Endothelial cell of umbilical vein (primary cell): ENCODE results near the gene CRKL.

Source experiments
- JUN ChIP-seq: IDR thresholded peaks from 2 replicates; pipeline ENCODE4 v1.6.1; 2011; ENCODE audit warnings: borderline replicate concordance, low read depth; ENCODE audit not compliant: insufficient read length, insufficient read depth
- MYC ChIP-seq: IDR thresholded peaks from one replicate; pipeline ENCODE4 v1.6.1; 2011; ENCODE audit warnings: mild to moderate bottlenecking, low read depth, low read length
- TF ChIP-seq, protein P1 (sequence below): IDR thresholded peaks from 2 replicates; pipeline ENCODE4 v1.6.1; 2011; ENCODE audit not compliant: insufficient read depth, insufficient read length
- TF ChIP-seq, protein P2 (sequence below), 2 donors: IDR thresholded peaks; 1 replicate in 1 of 2; 2 replicates in 1 of 2; pipeline ENCODE4 v1.5.1; 2011; ENCODE audit warnings: low read length in 2 of 2, mild to moderate bottlenecking in 2 of 2, moderate library complexity in 2 of 2, control low read depth in 1 of 2, inconsistent platforms in 1 of 2, low read depth in 1 of 2; ENCODE audit not compliant: insufficient read depth in 1 of 2; ENCODE audit errors: extremely low read depth in 1 of 2

DNA sequence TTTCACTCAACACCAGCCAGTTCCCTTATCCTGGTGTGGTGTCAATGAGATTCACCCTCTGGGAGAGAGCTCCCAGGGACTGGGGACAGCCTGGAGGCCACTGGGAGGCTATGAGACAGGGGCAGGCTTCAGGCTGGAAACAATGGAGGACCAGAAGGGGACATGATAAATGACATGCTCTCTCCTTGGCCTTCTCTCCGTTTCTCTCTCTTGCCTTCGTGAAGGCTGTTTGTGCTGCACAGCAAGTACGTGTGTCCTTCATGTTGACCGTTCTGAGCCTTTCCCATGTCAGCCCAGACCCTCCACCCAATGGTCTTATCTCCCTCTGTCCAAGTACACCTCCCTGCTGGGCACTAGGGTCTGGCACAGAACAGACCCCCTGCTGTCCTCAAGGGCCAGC, 63.3 kb downstream of the CRKL start:
- TF ChIP-seq, protein P1, sequence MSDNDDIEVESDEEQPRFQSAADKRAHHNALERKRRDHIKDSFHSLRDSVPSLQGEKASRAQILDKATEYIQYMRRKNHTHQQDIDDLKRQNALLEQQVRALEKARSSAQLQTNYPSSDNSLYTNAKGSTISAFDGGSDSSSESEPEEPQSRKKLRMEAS, result no peak
- TF ChIP-seq, protein P2, sequence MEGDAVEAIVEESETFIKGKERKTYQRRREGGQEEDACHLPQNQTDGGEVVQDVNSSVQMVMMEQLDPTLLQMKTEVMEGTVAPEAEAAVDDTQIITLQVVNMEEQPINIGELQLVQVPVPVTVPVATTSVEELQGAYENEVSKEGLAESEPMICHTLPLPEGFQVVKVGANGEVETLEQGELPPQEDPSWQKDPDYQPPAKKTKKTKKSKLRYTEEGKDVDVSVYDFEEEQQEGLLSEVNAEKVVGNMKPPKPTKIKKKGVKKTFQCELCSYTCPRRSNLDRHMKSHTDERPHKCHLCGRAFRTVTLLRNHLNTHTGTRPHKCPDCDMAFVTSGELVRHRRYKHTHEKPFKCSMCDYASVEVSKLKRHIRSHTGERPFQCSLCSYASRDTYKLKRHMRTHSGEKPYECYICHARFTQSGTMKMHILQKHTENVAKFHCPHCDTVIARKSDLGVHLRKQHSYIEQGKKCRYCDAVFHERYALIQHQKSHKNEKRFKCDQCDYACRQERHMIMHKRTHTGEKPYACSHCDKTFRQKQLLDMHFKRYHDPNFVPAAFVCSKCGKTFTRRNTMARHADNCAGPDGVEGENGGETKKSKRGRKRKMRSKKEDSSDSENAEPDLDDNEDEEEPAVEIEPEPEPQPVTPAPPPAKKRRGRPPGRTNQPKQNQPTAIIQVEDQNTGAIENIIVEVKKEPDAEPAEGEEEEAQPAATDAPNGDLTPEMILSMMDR (IDR thresholded peaks at IDR 0.05; ENCODE audit: extremely low read depth in 1 of 2, insufficient read depth in 1 of 2, low read depth in 1 of 2, low read length in 2 of 2), result no peak
- TF ChIP-seq JUN (no peak), MYC (no peak)
